B cell (primary cell): ENCODE data around the gene GRIP2.

ENCODE experiments used
- EZH2 ChIP-seq: IDR thresholded peaks from 2 replicates; pipeline ENCODE4 v1.6.1; 2012; ENCODE audit warnings: borderline replicate concordance, low read depth, mild to moderate bottlenecking, moderate library complexity, low read length; ENCODE audit not compliant: insufficient read depth, poor library complexity, severe bottlenecking
- TF ChIP-seq, protein P1 (sequence below): fragments of 200-600 bp; IDR thresholded peaks from one replicate; pipeline ENCODE4 v1.8.0; 2022; ENCODE audit warnings: antibody characterized with exemption, mild to moderate bottlenecking

DNA sequence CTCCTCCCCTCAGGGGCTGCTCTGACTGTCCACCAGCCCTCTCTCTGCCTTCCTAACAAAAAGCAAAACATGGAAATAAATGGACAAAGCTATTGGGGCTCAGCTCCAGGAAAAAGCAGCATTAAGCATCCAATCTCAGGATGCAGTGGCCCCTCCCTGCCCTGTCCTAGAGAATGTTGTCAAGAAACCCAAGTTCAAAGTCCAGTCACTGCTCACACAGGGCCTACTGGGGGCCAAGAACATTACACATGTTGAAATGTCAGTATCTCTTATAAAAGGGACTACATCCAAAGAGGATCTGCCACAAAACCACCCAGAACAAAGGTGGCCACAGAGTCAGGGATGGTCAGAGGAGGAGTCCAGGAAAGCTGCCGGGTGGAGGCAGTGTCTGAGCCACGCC lies 7.6 kb upstream of the GRIP2 start:
- no peak for TF ChIP-seq EZH2
- TF ChIP-seq, protein P1, sequence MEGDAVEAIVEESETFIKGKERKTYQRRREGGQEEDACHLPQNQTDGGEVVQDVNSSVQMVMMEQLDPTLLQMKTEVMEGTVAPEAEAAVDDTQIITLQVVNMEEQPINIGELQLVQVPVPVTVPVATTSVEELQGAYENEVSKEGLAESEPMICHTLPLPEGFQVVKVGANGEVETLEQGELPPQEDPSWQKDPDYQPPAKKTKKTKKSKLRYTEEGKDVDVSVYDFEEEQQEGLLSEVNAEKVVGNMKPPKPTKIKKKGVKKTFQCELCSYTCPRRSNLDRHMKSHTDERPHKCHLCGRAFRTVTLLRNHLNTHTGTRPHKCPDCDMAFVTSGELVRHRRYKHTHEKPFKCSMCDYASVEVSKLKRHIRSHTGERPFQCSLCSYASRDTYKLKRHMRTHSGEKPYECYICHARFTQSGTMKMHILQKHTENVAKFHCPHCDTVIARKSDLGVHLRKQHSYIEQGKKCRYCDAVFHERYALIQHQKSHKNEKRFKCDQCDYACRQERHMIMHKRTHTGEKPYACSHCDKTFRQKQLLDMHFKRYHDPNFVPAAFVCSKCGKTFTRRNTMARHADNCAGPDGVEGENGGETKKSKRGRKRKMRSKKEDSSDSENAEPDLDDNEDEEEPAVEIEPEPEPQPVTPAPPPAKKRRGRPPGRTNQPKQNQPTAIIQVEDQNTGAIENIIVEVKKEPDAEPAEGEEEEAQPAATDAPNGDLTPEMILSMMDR: no peak
